Stimulated activated CD4-positive, alpha-beta T cell treated with anti-CD3 and anti-CD28 coated beads, Interleukin-4, amount 100 ng/mL, for 4 hours (primary cell): Measurements from ENCODE around the gene SPG21.

Source experiments
- DNase-seq, 2 experiments: peaks; one replicate each; pipeline ENCODE4 v3.0.0-alpha.2; 2020

The SPG21 gene

DNA sequence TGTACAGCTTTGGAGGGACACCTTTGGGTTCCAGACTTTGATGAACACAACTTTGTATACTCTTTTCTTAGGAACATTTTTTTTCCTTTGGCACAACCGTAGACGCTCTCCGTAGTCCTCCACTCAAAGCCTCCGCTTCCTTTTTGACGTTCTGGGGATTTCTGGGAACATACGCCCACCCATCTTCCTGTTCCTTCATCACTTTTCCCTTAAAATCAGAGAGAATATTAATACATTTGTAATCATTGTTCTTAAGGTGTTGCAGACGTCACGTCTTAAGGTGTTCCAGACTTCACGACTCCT lies 405 bp upstream of the SPG21 start:
- DNase-seq = no peak

GRCh38 chr15:64987136-64987535 lies 2.6 kb downstream of the SPG21 start:
- no peak for DNase-seq

DNA sequence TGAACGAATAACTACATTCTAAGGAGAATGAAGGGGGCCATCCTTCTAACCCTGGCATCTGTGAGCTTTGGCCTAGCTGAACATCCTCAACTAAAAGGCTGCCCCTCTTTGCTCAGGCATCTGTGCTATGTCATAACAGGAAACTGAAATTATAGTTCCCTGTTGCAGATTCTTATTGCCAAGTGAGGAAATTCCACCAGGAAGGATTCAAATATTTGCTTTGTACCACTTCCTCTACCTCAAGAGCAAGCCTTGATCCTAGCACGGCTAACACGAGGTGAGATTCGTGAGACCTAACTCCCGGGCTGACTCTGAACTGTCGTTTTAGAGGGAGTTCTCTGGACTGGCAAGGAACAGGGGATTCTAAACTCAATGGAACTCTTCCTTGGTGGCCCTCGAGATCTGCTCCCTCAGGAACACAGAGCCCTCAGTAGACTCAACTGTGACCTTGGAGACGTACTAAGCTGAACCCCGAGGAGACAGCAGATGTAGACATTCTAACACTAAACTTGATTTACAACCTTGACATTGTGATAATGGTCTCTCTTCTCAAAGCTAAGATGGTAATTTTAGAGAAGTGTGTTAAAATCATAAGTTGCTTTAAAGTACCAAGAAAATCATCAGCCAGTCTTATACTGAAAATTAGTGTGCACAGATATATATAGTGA lies 4.2 kb downstream of the SPG21 start:
- DNase-seq = no peak

GRCh38 chr15:64982472-64982871 lies 7.2 kb downstream of the SPG21 start:
- no peak for DNase-seq

GRCh38 chr15:64981812-64982431 lies 7.8 kb downstream of the SPG21 start:
- DNase-seq = no peak

DNA sequence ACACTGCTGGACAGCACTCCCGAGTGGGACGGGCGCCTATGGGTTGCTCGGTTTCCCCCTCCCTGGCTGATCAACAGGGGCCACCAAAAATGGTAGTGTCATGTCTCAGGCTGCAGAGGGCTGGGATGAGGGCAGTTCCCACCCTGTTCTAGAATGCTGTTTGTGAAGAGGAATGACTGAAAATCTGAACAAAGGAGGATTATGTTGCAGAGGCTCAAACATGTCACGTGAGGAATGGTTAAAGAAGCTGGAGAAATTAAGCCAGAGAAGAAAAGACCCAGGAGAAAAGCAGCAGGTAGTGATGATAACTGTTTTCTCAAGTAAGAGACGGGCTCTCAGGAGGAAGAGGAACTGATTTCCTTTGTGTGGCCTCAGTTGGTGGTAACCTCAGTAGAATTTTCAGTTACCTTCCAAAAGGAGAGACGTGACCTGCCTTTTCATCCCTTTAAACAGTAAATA lies 10.4 kb downstream of the SPG21 start:
- no peak for DNase-seq

DNA sequence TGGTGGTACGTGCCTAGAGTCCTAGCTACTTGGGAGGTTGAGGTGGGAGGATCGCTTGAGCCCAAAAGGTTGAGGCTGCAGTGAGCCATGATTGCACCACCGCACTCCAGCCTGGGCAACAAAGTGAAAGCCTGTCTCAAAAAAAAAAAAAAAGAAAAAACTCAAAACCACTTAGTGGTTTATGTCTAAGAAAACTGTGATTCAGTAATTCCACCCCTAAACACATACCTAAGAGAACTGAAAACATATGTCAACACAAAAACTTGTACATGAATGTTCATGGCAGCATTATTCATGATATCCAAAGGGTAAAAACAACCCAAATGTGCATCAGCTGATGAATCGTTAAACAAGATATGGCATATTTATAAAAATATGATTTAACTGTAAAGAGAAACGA lies 14.3 kb downstream of the SPG21 start:
- no peak for DNase-seq

- DNase-seq = no peak
These were observed 19.0 kb downstream of the SPG21 start for GRCh38 chr15:64970698-64971097.

DNA sequence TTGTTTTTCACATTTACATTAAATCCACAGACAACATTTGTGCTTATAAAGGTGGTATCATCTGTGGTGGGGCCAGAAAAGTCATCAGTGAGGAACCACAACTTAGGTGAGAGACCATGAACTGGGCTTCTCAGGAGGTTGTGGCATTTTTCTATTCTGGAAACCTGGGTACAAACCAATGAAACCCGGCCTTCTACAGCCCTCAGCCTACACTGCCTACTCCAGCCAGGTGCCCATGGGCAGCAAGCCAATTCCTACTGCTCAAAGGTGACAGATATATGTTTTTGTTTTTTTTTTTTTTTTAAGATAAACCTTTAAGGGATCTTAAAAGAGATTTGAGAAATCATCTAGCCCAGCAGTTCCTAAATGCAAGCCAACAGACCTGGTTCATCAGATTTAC lies 20.3 kb downstream of the SPG21 start:
- DNase-seq = no peak

- no peak for DNase-seq
These were observed 28.7 kb downstream of the SPG21 start for GRCh38 chr15:64961013-64961412.

DNA sequence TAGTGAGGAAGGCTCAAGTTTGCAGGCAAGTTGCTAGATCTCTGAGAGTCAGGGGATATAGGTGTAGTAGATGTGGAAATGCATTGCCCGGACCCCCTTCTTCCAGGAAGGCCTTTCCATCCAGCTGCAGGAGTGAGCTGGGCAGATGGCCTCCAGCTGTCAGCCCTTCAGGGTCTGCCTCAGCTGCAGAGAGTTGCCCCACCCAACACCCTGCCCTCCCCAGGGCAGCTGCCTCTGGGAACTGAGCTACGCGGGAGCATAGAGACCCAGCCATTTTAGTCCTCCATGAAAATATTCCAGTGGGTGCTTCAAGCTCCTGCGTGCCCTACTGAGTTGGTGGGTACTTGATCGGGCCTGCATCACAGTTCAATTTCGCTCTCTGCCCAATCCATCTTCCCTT lies 29.6 kb downstream of the SPG21 start:
- no peak for DNase-seq

DNA sequence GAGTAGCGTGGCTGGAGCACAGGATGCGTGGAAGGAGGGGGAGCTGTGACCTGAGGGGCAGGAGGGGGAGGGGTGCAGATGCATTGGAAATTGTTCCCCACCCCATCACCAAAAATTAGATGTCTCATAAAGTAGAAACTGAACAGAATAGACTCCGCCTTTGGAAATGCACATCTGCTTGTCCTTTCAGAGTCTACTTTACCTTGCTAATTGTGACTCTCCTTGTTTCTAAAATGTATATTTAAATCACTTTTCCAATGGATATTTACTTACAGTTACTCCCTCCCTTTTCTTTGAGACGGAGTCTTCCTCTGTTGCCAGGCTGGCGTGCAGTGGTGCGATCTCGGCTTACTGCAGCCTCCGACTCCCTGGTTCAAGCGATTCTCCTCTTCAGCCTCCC lies 30.6 kb downstream of the SPG21 start:
- no peak for DNase-seq

DNA sequence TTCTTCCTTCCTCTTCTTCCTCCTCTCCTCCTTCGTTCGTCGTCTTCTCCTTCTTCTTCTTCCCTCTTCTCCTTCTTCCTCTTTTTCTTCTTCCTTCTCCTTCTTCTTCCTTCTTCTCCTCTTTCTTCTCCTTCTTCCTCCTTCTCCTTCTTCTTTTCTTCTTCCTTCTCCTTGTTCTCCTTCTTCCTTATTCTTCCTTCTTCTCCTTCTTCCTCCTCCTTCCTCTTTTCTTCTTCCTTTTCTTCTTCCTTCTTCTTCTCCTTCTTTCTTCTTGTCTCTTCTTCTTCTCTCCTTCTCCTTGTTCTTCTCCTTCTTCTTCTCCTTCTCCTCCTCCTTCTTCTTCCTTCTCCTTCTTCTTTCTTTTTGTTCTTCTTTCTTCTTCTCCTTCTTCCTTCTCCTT lies 35.3 kb downstream of the SPG21 start:
- DNase-seq = no peak

DNA sequence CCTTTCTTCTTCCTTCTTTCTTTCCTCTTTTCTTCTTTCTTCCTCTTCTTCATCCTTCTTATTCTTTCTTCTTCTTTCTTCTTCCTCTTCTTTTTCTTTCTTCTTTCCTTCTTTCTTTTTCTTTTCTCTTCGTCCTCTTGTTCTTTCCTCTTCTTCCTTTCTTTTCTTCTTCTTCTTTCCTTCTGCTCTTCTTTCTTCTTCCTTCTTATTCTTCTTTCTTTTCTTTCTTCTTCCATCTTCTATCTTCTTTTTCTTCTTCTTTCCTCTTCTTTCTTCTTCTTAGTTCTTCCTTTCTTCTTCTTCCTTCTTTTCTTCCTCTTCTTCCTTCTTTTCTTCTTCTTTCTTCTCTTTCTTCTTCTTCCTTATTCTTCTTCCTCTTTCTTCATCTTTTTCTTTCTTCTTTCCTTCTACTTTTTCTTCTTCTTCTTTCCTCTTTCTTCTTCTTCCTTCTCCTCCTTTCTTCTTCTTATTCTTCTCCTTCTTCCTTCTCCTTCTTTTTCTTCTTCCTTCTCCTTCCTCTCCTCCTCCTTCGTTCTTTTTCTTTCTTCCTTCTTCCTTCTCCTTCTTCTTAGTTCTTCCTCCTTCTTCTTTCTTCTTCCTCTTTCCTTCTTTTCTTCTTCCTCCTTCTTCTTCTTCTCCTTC lies 37.8 kb downstream of the SPG21 start:
- DNase-seq = no peak

DNA sequence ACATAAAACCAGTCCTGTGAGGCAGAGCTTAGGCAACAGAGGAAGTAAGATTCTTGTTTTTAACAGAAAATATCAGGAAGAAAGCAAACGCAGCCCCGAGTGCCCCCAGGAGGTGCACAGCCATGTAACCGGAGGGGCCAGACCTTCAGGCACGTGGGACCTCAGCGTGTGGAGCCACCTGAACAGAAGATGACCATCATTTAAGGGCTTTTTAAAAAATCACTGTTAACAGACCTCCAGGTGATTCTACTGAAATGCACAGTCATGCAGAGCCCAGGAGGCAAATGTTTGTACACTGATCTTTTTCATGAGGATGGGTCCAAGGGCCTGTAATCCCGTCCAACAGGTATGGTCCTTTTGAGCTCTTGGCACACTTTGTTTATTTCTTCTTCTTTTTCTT lies 38.8 kb downstream of the SPG21 start:
- DNase-seq = no peak

- no peak for DNase-seq
These were observed 40.1 kb downstream of the SPG21 start for GRCh38 chr15:64949383-64950186.

GRCh38 chr15:64948916-64949315 lies 40.8 kb downstream of the SPG21 start:
- no peak for DNase-seq

DNA sequence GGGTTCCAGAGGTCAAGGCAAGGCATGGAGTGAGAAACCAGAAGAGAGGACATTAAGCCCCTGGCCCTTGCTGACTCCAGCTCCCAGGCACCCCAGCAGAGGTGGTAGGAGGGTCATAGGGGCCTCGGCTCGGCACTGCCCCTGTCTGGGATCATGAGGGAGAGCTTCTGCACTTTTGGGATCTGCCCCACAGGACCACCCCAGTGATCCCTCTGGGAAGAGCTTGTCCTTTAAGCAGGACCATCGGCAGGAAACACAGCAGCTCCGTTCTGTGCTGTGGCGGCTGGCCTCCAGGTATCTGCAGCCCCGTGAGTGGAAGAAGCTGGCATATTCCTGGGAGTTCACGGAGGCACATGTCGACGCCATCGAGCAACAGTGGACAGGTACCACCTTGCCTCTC lies 42.5 kb downstream of the SPG21 start:
- no peak for DNase-seq

GRCh38 chr15:64944961-64945360 lies 44.8 kb downstream of the SPG21 start:
- no peak for DNase-seq

- DNase-seq = no peak
These were observed 46.0 kb downstream of the SPG21 start for GRCh38 chr15:64943512-64944225.

GRCh38 chr15:64942356-64942755 lies 47.4 kb downstream of the SPG21 start:
- DNase-seq = no peak

- no peak for DNase-seq
These were observed 51.5 kb downstream of the SPG21 start for GRCh38 chr15:64938192-64938591.

DNA sequence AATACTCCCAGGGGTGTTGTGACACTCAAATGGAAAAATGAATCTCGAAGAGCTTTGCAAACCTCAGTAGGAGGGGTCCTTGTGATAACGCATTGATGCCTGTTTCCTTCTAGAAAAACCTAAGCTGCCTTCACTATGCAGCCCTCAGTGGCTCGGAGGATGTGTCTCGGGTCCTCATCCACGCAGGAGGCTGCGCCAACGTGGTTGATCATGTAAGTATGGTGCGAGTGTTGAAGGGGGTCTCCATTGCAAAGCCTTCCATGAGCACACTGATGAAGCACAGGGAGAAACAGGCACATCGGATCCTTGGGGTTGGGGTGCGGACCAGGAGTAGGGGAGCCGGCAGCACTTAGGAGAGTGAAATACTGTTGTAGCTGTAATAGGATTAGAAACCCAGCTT lies 55.7 kb downstream of the SPG21 start:
- no peak for DNase-seq
